ENCODE data around the gene IGFL4. TPM values are rescaled to one million over a fixed set of nuclear protein-coding genes. Genes with fewer than 3 reads are reported as not detected.

IGFL4 gene
- total RNA-seq, 1 experiment from 2014 or later: not detected

GRCh38 chr19:46043519-46043918 lies 2.7 kb upstream of the IGFL4 start:
- CTCF ChIA-PET: no interaction called here

GRCh38 chr19:46042252-46042883 lies 1.6 kb upstream of the IGFL4 start:
- no peaks in the 10 kb centered on the region for H3K79me2 ChIP-seq (ENCODE audit: low read length)
- H3K9ac ChIP-seq (ENCODE audit: low read length): no peak overlapping the region
- no peak overlapping the region for H3K4me3 ChIP-seq (ENCODE audit: low read length)
- no TSS peak for BruUV-seq (replicated peaks)
- DNase-seq (no peak), ATAC-seq (no peak)
- H3K27me3 ChIP-seq (ENCODE audit: low read length): peaks cover 16% of the 10 kb centered on the region; the same call in 1 of the 2 replicates
- H3K9me3 ChIP-seq (ENCODE audit: low read length): 0 out of 2 replicates have a peak, but pooled peaks cover 4% of the 10 kb centered on the region
- H3K4me2 ChIP-seq (ENCODE audit: low read length): no peak overlapping the region
- no peak overlapping the region for H3K27ac ChIP-seq (ENCODE audit: low read length)
- H3K36me3 ChIP-seq (ENCODE audit: low read depth, low read length): no peaks in the 10 kb centered on the region
- no peak for TF ChIP-seq CTCF (conservative IDR thresholded peaks at IDR 0.05; ENCODE audit: low read depth, low read length)
- TF ChIP-seq EZH2phosphoT487 (IDR thresholded peaks at IDR 0.05; ENCODE audit: borderline replicate concordance, low read length): no peak
- TF ChIP-seq EZH2 (IDR thresholded peaks at IDR 0.05; ENCODE audit: low read length, unreplicated experiment): no peak
- no peaks in the 10 kb centered on the region for H3K9me2 ChIP-seq (replicated peaks; ENCODE audit: low read length)
- intact Hi-C loops (cut with micrococcal nuclease): no loop called here
- no peaks in the 10 kb centered on the region for H4K20me1 ChIP-seq (ENCODE audit: low read length)
- POLR2A ChIA-PET (ENCODE audit: unreplicated experiment): no interaction called here
- CTCF ChIA-PET: no interaction called here
- H3F3A ChIP-seq (ENCODE audit: low read length, unreplicated experiment): no peaks in the 10 kb centered on the region
- peaks cover 9% of the 10 kb centered on the region; the same call in 1 of the 2 replicates for H3K4me1 ChIP-seq (ENCODE audit: insufficient read depth, low read length)
- H2AFZ ChIP-seq (ENCODE audit: low read length): no peak overlapping the region

More at GRCh38 chr19:46043519-46043918, 2.7 kb upstream of the IGFL4 start:
- no peaks in the 10 kb centered on the region for H3K36me3 ChIP-seq (ENCODE audit: low read depth, low read length)
- H3K4me1 ChIP-seq (ENCODE audit: insufficient read depth, low read length): peaks cover 9% of the 10 kb centered on the region; the same call in 1 of the 2 replicates
- DNase-seq (no peak), ATAC-seq (no peak)
- intact Hi-C loops (cut with micrococcal nuclease): no loop called here
- H3K9me3 ChIP-seq (ENCODE audit: low read length): 0 out of 2 replicates have a peak, but pooled peaks cover 4% of the 10 kb centered on the region
- H3K4me3 ChIP-seq (ENCODE audit: low read length): no peak overlapping the region
- no peak overlapping the region for H3K4me2 ChIP-seq (ENCODE audit: low read length)
- peaks cover 21% of the 10 kb centered on the region; the same call in 1 of the 2 replicates for H3K27me3 ChIP-seq (ENCODE audit: low read length)
- no peak overlapping the region for H2AFZ ChIP-seq (ENCODE audit: low read length)
- H3K9me2 ChIP-seq (replicated peaks; ENCODE audit: low read length): no peaks in the 10 kb centered on the region
- no peak overlapping the region for H3K9ac ChIP-seq (ENCODE audit: low read length)
- no peaks in the 10 kb centered on the region for H3F3A ChIP-seq (ENCODE audit: low read length, unreplicated experiment)
- no TSS peak for BruUV-seq (replicated peaks)
- no peaks in the 10 kb centered on the region for H4K20me1 ChIP-seq (ENCODE audit: low read length)
- no peak overlapping the region for H3K27ac ChIP-seq (ENCODE audit: low read length)
- H3K79me2 ChIP-seq (ENCODE audit: low read length): no peaks in the 10 kb centered on the region
- TF ChIP-seq CTCF (conservative IDR thresholded peaks at IDR 0.05; ENCODE audit: low read depth, low read length): no peak
- no peak for TF ChIP-seq EZH2phosphoT487 (IDR thresholded peaks at IDR 0.05; ENCODE audit: borderline replicate concordance, low read length)
- TF ChIP-seq EZH2 (IDR thresholded peaks at IDR 0.05; ENCODE audit: low read length, unreplicated experiment): no peak
- POLR2A ChIA-PET (ENCODE audit: unreplicated experiment): no interaction called here

GRCh38 chr19:46040125-46040524 lies 677 bp downstream of the IGFL4 start:
- Histone ChIP-seq H3K27ac (ENCODE audit: low read length) (no peak overlapping the region), H4K20me1 (ENCODE audit: low read length) (no peaks in the 10 kb centered on the region), H3K27me3 (ENCODE audit: low read length) (0 out of 2 replicates have a peak, but pooled peaks cover 3% of the 10 kb centered on the region), H3F3A (ENCODE audit: low read length, unreplicated experiment) (no peaks in the 10 kb centered on the region), H3K4me3 (ENCODE audit: low read length) (no peak overlapping the region), H3K9ac (ENCODE audit: low read length) (no peak overlapping the region), H3K4me2 (ENCODE audit: low read length) (no peak overlapping the region), H3K79me2 (ENCODE audit: low read length) (no peaks in the 10 kb centered on the region), H3K4me1 (ENCODE audit: insufficient read depth, low read length) (peaks cover 9% of the 10 kb centered on the region; the same call in 1 of the 2 replicates), H3K9me2 (replicated peaks; ENCODE audit: low read length) (no peaks in the 10 kb centered on the region), H3K9me3 (ENCODE audit: low read length) (0 out of 2 replicates have a peak, but pooled peaks cover 4% of the 10 kb centered on the region), H2AFZ (ENCODE audit: low read length) (no peak overlapping the region), H3K36me3 (ENCODE audit: low read depth, low read length) (no peaks in the 10 kb centered on the region)
- TF ChIP-seq EZH2 (IDR thresholded peaks at IDR 0.05; ENCODE audit: low read length, unreplicated experiment): no peak
- no peak for TF ChIP-seq EZH2phosphoT487 (IDR thresholded peaks at IDR 0.05; ENCODE audit: borderline replicate concordance, low read length)
- TF ChIP-seq CTCF (conservative IDR thresholded peaks at IDR 0.05; ENCODE audit: low read depth, low read length): no peak
- DNase-seq (no peak), ATAC-seq (no peak)
- no TSS peak for BruUV-seq (replicated peaks)
- intact Hi-C loops (cut with micrococcal nuclease): no loop called here
- ChIA-PET POLR2A (ENCODE audit: unreplicated experiment) (no interaction called here), CTCF (no interaction called here)
